GM21737 (cell line): ENCODE data around the gene ARF3.
"Not testable (repeated sequence)": the region's sequence is repeated elsewhere in the genome, so short reads cannot be mapped to it uniquely, and the experiment has no call there.

ENCODE experiments used
- ATAC-seq: cut with Tn5 transposase; IDR thresholded peaks from one replicate; pipeline ENCODE4 v1.9.1; 2021; ENCODE audit warnings: mild to moderate bottlenecking, moderate library complexity; ENCODE audit not compliant: unreplicated experiment

ARF3 gene

DNA sequence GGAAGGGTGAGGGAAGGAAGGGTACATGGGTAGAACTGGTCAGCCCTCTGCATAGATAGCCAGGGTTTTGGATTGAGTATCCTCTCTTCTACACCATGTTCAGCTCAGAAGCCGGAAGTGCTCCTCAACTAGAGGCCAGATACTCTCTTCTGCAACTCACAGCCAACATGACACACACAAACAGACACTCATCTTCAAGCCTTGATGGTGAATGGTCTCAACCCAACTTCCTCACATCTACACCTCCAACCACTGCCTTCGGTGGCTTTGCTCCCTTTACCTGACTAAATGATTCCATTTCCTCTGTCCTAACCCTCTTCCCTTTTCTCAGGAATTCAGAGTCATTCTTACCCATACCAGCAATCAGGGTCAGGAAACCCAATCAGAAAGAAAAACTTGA lies 24.4 kb downstream of the ARF3 start:
- no peak for ATAC-seq

DNA sequence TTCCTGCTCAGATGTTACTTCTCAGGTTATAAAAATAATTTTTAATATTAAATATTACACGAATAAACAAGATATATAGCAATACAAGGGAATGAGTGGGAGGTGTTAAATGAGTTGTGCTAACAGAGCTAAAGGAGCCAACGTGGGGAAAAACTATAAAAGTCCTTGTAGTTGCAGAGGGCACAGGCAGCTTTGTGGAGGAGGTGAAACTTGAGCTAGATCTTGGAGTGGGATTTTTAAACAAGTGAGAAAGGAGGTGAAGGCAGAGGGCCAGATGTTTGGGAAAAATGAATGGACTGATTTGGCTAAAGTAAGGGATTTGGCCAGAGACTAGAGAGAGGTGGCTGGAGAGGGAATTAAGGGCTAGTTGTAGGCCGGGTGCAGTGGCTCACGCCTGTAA lies 26.8 kb downstream of the ARF3 start:
- ATAC-seq: no peak

DNA sequence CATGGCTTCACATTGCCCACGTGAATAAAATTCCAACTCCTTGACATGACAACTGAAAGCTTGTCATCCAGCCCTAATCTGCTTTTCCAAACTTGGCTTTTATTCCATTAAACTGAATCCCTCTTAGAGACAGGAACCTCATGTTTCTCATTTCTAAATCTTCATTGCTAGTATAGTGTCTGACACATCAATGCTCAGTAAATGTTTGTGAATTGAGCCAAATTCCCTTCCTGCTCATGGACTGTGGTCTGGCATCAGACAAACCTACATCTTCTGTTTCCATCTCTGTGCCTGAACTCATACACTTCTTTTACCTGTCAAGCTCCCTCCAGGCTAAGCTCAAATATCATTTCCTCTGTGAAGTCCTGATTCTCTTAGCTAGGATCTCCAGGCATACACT lies 27.7 kb downstream of the ARF3 start:
- ATAC-seq: no peak

DNA sequence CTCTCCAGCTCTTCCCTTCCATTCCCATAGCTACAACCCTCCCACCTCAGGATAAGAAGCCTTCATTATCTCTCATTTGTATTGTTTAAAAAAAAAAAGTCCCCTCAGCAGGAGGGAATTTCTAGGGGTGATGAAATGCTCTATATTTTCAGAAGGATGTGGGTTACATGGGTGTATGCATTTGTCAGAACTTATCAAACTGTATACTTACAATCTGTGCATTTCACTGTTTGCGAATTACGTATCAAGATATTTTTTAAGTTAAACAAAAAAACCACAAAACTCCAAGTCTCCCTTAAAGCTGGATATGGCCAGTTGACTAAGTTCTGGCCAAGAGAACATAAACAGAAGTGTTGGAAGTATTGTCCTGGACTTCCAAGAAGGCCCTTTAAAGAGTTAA lies 30.0 kb downstream of the ARF3 start:
- ATAC-seq: no peak

DNA sequence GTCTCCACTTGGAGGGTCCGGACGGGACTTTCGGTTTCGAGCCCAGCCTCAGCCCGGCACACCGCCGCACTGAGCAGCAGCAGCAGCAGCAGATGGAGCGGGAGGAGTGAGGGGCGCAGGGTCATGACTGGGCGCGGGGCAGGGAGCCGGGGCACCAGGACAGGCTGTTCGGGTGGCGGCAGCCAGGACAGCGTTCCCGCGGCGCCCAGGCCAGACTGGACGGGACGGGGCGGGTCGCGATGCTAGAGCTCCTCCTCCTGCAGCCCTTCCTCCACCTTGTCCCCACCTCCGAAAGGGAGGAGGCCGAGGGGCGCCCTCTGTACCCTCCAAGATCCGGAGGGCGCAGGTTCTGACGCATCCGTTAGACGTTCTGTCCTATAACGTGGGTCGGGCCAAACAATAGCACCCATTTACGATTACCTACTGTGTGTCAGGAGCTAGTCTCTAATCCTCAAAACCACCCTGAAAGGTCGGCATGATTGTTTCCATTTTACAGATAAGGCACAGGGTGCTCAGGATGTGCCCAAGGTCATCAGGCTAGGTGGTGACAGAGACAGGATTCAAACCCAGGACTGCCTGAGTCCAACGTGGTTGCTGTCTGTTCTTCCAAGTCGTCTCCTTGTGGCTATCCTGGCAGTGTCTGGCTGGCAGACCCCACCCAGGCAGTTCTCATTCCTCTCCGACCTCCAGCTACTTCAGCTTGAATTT lies 31.8 kb downstream of the ARF3 start, which contains the start of gene FKBP11:
Gene FKBP11, minus strand, starts transcription at position 189 of the 708 bp plus-strand sequence. Its CDS starts 64 bp downstream, at position 125.
- peak; percentile 68 for ATAC-seq

DNA sequence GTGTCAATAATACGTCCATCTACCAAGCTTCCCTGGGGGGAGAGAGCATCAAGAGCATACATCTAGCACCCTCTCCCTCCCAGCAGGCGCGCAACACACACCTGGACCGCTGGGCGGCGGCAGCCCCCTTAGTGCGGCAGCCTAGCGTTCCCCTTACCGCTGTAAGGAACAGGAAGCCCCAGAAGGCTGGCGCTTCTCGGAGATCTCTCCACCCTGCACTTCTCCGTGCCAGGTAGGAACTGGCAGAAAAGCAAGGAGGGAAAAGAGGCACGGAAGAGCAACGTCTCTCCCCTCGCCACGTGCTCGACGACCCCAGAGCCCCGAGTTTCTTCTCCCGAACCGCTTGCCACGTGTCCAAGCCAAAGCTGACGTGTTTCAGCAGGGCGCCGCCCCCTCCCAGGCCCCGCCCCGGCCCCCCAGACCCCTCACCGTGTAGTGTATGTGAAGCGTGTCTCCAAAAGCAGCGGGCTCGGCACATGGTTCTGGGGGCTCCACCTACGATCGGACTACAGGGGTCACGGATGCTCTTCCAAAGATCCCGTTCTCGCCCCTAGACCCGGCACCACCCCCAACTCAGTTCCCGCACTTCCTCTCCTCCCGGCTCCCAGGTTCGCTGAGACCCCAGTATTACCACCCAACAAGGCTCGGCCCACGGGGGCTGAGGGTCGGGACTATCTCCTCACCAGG lies 32.5 kb downstream of the ARF3 start:
- peak; percentile 77 for ATAC-seq

DNA sequence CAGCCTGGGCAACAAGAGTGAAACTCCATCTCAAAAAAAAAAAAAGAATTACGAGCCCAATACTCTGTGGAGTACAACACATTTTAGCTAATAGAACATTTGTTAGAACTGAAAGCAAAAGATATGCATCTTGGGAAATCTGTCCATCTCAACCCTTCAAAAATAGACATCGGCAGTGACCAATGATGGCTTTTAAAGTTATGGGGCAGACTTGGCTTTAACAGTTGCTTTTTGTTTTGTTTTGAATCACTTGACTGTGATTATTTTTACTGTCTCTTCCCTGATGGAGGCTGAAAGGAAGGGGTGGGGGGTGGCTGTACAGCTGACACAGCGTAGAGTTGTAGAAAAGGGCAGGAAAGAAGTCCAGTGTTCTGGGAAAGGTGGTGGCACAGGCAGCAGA lies 34.2 kb downstream of the ARF3 start:
- no peak for ATAC-seq

DNA sequence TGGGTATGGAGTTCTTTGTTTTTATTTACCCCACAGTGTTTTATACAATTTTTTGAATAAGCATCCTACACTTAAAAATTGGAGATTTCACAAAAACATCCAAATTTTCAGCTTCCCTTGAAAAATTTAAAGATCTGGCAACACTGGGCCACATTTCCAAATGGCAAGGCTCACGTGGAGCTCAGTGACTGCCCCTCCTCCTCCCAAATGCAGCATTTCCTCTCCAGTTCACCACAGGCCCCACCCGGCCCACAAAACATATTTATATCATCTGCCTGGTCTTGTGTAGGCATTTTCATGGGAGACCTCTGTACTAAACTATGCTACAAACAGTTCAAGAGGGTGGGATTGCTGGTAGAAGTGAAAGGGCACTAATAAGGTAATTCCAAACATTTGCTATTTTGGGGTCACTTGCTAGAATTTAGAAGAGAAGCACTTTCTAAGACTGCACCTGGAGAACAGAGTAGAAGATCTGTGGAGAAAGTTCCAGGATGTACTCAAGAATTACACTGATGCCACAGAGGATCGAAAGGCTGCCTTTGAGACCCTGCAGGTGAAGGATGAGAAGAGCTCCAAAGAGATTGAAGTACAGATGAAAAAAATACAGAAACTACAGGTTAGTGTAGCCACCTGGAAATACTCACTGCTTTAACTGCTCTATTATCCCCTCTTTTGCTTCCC lies 39.3 kb downstream of the ARF3 start:
- no peak for ATAC-seq

DNA sequence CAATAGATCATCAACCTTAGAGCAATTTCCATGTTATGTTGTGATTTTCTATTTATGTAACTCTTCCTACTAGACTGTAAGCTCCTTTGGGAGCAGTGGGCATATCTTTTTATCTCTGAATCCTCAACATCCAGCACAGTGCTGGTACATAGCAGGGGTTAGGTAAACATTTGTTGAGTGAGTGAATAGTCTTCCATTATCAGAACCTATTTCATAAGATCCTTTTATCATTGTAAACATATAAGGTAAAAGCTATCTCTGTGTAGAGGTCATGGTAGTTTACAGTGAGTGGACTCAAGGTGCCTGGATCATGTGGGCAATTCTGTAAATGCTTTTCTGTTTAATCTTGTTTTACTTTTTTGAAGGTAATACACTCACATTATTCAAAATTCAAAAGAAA lies 47.1 kb downstream of the ARF3 start:
- no peak for ATAC-seq

DNA sequence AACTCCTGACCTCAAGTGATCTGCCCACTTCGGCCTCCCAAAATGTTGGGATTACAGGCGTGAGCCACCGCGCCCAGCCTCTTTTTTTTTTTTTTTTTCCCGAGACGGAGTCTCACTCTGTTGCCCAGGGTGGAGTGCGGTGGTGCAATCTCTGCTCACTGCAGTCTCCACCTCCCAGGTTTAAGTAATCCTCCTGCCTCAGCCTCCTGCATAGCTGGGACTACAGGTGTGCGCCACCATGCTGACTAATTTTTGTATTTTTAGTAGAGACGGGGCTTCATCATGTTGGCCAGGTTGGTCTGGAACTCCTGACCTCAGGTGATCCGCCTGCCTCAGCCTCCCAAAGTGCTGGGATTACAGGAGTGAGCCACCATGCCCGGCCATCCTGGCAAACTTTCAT lies 47.6 kb downstream of the ARF3 start:
- ATAC-seq: not testable (repeated sequence)

DNA sequence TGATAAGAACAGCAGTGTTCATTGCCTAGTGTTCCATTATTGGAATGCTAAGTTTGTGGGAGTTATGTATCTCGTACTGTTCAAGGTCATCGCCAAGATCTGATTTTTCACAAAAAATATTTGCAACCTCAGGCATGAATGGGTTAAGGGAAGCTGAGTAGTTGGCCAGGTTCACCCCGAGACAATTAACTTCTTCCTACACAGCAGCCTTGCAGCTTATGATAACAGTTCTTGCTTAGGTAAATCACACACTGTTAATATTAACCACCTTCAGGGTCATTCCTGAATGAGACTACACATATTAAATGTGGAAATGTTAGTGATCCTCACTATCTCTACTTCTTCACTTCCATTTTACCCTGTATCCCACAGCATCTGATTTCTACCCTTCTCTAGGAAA lies 50.0 kb downstream of the ARF3 start:
- no peak for ATAC-seq

DNA sequence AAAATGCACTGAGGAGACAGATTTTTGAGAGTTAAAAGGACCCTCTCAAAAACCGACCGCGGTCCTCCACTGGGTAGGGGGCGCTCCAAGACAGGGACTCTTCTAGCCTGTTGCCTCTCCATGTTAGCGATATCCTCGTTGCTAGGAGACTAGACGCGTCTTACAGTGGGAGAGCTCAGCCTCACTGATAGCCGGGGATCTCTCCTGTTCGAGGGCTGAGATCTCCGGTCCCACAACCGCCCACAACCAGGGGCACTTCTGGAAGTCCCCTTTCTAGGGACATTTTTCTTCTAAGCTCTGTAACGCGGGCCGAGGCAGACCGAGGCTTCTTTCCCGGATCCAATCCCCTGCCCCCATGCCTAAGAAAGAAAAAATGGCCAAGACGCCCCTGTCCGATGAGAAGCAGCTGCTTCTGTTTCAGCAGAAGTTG lies 53.3 kb downstream of the ARF3 start:
- peak; percentile 83 for ATAC-seq

DNA sequence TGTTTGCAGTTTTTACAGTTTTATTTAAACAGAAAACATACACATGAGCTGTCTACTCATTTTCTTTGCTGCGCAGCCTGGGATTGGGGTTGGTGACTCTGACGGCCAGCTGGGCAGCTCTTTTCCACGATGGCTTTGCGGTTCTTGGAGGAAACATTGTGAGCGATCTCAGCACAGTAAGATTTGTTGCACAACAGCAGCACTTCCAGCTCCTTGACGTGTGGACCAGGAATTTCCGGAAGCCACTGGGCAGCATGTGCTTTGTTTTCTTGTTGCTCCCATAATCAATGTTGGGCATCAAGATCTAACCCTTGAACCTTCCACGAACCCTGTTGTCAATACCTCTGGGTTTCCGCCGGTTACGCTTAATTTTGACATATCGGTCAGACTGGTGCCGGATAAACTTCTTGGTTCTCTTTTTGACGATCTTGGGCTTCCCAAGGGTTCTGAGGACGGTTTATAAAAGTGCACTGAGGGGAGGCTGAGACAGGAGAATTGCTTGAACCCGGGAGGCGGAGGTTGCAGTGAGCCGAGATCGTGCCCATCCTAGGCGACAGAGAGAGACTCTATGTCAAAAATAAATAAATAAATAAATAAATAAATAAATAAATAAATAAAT lies 53.8 kb downstream of the ARF3 start:
- no peak for ATAC-seq

DNA sequence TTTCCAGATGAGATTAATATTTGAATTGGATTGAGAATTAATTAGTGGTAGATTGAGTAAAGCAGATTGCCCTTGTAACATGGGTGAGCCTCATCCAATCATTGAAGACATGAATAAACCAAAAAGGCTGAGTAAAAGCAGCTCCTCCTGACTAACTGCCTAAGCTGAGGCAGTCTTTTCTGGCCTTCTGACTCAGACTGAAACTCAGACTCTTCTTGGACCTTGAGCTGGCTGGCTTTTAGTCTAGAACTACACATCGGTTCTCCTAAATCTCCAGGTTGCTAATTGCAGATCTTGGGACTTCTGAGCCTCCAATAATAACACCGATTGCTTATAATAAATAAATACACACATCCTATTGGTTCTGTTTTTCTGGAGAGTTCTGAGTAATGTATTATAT lies 56.0 kb downstream of the ARF3 start:
- ATAC-seq: no peak

DNA sequence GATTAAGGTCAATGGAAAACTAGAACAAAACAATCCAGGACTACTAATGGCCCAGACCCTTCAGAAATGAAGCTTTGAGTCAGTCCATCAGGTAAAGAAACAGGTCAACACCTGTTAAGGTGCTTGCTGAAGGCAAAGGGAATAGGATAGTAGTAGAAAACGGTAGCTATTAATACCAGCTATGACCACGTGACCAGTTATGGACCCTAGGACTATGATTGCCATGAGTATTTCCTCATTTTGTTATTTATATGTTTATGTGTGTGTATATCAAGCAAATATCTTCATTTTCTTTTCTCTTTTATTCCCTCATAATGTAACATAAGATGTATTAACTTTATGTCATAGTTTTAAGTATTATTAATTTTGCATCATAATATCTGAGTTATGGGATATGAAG lies 57.6 kb downstream of the ARF3 start:
- ATAC-seq: no peak

DNA sequence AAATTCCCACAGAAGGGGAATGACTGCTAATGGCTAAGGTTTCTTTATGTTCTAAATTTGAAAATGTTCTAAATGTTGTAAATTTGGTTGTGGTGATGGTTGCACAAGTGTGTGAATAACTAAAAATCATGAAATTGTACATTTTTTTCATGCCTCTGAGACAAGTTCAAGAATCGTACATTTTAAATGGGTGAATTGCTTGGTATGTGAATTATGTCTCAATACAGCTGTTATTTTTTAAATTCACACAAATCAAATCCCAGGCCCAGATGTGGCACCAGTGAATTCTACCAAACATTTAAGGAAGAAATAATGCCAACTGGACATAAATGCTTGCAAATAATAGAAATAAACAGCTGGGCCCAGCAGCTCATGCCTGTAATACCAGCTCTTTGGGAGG lies 63.0 kb downstream of the ARF3 start:
- ATAC-seq: no peak

DNA sequence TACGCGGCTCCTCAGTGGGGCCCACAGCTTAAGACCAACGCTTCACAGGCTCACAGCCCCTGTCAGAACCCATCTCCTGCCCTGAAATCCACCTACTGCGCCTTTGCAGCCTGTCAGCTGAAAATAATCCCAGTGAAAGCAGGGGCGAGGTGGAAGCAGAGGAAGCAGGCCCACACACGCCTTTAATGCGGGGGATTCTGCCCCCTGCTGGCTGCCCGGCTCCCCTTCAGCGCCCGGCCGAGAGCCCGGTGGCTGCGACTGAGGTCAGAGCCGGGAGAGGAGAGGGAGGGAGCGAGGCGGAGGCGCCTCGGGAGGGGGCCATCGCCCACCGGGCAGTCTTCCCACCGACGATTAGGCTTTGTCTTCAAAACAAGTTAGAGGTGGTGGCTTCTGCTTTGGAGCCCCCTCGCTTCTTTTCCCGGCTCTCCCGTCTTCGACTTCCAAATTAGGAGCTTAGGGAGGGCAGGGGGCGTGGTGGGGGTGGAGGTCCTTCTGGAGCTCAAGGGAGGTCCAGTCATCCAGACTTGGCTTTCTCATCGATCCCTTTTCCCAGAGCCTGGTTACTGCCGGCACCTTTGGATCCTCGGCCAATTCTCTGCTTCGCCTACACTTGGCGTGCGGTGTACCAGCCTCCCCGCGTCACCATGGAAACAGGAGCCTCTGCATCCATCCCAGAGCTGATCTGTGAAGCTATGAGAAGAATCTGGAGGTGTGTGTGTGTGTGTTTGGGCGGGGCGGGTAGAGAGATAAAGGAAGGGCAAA lies 66.4 kb downstream of the ARF3 start:
- peak; percentile 72 for ATAC-seq

DNA sequence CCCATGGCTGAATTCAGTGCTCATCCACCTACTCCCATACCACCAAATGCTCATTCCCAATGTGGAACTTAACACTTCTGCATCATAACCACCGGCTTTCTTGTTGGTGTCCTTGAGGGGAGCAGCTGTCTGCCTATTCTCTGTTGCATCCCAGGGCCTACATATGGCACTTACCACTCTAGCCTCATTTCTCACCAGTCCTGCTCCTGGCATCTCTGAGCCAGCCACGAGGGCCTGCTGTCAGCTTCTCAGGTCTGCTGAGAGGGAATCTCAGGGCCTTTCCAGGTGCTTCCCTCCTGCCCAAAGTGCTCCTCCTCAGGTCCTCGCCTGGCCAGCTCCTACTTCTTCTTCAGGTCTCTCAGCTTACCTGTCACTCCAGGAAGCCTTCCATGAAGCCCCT lies 67.6 kb downstream of the ARF3 start:
- no peak for ATAC-seq
